ENCODE data around the gene KCTD15. TPM values are rescaled to one million over a fixed set of nuclear protein-coding genes. Genes with fewer than 3 reads are reported as not detected.

The KCTD15 gene
- total and polyA plus RNA-seq, 10 donors, result 7.6 to 31.8 (median 19.2) TPM

DNA sequence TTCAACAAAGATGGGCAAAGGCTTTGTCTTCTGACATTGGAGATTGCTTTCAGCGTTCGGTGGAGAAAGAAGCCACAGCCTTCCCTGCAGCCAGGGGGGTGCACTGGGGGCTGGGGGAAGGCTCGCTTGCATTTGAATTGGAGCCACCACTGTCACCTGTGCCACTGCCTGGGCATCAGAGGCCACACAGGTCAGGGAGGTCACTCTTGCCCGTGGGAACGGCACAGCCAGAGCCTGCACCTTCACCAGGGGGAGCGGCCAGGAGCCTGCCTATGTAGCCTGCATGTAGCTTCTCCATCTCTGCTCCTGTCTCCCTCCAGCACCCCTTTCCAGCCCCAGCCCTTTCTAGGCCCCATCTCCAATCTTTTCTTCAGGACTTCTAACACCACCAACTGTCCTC, 43.7 kb upstream of the KCTD15 start:
- Histone ChIP-seq H3K27me3 (replicated peaks in 1 of 7) (peaks cover 0 to 32% (median 0%) of the 10 kb centered on the region in 7 donors), H3K27ac (no peak overlapping the region), H3K4me1 (no peaks in the 10 kb centered on the region), H3K4me3 (no peak overlapping the region), H3K9me3 (no peaks in the 10 kb centered on the region), H3K36me3 (no peaks in the 10 kb centered on the region)
- intact Hi-C loops (cut with DNase I; ENCODE audit: low total_unique reads), result no loop called here
- no peak for TF ChIP-seq POLR2A (IDR thresholded peaks at IDR 0.05)
- TF ChIP-seq, protein P1, sequence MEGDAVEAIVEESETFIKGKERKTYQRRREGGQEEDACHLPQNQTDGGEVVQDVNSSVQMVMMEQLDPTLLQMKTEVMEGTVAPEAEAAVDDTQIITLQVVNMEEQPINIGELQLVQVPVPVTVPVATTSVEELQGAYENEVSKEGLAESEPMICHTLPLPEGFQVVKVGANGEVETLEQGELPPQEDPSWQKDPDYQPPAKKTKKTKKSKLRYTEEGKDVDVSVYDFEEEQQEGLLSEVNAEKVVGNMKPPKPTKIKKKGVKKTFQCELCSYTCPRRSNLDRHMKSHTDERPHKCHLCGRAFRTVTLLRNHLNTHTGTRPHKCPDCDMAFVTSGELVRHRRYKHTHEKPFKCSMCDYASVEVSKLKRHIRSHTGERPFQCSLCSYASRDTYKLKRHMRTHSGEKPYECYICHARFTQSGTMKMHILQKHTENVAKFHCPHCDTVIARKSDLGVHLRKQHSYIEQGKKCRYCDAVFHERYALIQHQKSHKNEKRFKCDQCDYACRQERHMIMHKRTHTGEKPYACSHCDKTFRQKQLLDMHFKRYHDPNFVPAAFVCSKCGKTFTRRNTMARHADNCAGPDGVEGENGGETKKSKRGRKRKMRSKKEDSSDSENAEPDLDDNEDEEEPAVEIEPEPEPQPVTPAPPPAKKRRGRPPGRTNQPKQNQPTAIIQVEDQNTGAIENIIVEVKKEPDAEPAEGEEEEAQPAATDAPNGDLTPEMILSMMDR (IDR thresholded peaks at IDR 0.05 in 8 of 11, conservative IDR thresholded peaks at IDR 0.05 in 3 of 11), result no peak
- TF ChIP-seq POLR2AphosphoS5 (IDR thresholded peaks at IDR 0.05), result no peak
- no peak for DNase-seq
- 85 to 88% (median 85%) methylated on average over 6 of the region's 6 CpGs for WGBS, 5 donors

DNA sequence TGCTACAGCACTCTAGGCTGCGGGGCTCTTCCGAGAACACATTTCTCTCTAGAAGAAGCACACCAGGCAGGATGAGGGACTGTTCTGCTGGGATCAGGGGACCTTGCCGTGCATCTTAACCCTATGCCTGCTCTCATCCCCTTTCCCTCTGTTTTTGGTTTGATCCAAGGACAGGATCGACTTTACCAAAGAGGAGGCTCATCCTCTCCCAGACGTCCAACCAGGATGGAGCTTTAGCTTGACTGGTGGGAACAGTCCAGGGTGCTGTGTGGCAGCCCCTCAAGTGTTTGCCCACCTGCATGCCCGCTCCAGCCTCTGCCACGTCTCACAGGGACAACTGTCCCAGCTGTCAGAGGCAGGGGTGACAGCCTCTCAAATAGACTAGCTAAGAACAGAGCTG, 42.3 kb upstream of the KCTD15 start:
- intact Hi-C loops (cut with DNase I; ENCODE audit: low total_unique reads), result no loop called here
- H3K36me3 ChIP-seq, result no peaks in the 10 kb centered on the region
- H3K4me1 ChIP-seq, result peaks cover 0 to 10% (median 2%) of the 10 kb centered on the region in 6 donors
- no peak overlapping the region for H3K27ac ChIP-seq
- no peak for DNase-seq
- H3K4me3 ChIP-seq, result no peak overlapping the region
- TF ChIP-seq POLR2A (IDR thresholded peaks at IDR 0.05), result no peak
- TF ChIP-seq, protein P1 (IDR thresholded peaks at IDR 0.05 in 8 of 11, conservative IDR thresholded peaks at IDR 0.05 in 3 of 11), result no peak
- TF ChIP-seq POLR2AphosphoS5 (IDR thresholded peaks at IDR 0.05), result no peak
- peaks cover 0 to 26% (median 0%) of the 10 kb centered on the region in 7 donors for H3K27me3 ChIP-seq (replicated peaks in 1 of 7)
- H3K9me3 ChIP-seq, result no peaks in the 10 kb centered on the region
- WGBS, 5 donors, result 66 to 83% (median 74%) methylated on average over 7 of the region's 7 CpGs

DNA sequence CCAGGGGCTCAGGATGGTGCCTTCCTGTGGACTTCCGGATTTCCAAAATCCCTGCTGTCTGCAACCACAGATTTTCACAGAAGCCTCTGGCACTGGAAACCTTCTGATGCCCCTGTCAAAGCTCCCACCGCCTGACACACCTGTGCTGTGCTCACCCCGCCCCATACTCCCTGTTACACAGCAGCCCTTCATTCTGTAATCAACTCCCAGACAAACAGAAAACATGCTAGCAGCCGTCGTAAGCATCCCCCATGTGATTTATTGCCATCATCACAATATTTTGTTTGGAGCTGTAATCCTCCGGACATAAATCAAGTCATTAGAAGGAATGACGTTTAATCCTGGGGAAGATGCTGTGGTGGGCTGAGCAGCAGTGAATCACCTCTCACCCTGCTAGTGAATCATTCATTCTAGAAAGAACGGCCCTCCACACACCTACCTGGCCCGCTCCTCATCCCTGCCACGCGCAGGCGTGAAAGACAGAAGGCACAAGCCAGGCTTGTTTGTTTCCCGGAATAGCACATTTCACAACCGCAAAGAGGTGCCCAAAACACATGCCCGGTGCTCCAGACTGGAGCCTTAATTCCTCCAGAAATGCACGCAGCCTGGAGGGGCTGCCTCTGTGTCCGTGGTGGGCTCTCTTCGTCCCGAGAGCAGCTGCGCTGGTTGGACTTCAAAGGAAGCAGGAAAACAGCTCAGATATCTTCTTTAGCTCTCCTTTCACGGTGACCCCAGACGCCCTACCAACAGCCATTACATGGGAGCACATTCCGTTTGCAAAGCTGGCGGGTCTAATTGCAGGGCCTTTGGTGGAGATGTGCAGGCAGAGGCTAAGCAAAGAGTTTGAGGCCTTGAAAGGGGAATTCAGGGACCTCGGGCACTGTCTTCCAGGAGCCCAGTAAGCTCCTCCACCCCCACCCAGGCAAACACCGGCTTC, 41.3 kb upstream of the KCTD15 start:
- no peaks in the 10 kb centered on the region for H3K9me3 ChIP-seq
- TF ChIP-seq POLR2A (IDR thresholded peaks at IDR 0.05) (no peak), POLR2AphosphoS5 (IDR thresholded peaks at IDR 0.05) (no peak)
- TF ChIP-seq, protein P1 (IDR thresholded peaks at IDR 0.05 in 8 of 11, conservative IDR thresholded peaks at IDR 0.05 in 3 of 11), result no peak
- no peak overlapping the region for H3K27ac ChIP-seq
- no peaks in the 10 kb centered on the region for H3K36me3 ChIP-seq
- H3K27me3 ChIP-seq (replicated peaks in 1 of 7), result peaks cover 0 to 26% (median 0%) of the 10 kb centered on the region in 7 donors
- H3K4me1 ChIP-seq, result peaks cover 0 to 10% (median 2%) of the 10 kb centered on the region in 6 donors
- WGBS, 5 donors, result 69 to 74% (median 74%) methylated on average over 24 to 26 of the region's 26 CpGs
- intact Hi-C loops (cut with DNase I; ENCODE audit: low total_unique reads), result no loop called here
- no peak overlapping the region for H3K4me3 ChIP-seq
- DNase-seq, result no peak

DNA sequence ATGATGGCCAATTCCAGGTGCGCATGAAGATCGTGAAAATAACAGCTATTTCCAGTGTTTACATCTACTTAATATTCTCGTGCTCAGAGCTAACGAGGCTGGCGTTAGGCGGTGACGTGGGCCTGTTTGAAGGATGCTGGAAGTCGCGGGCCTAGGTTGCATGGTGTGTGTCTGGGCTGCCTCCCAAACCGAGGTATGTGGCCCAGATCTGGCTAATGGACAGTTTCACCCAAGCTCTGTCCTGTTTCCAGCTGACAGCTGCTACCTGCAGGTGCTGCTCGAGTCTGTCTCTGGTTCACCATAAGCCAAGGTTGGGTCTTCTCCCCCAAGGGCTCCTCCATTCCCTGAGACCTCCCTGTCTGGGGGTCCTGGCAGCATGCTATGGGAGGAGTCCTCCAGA, 40.5 kb upstream of the KCTD15 start:
- H3K27me3 ChIP-seq (replicated peaks in 1 of 7), result peaks cover 0 to 26% (median 0%) of the 10 kb centered on the region in 7 donors
- DNase-seq, result no peak
- intact Hi-C loops (cut with DNase I; ENCODE audit: low total_unique reads), result no loop called here
- H3K4me1 ChIP-seq, result peaks cover 0 to 10% (median 2%) of the 10 kb centered on the region in 6 donors
- WGBS, 5 donors, result 81 to 91% (median 88%) methylated on average over 11 of the region's 11 CpGs
- no peak overlapping the region for H3K4me3 ChIP-seq
- H3K9me3 ChIP-seq, result no peaks in the 10 kb centered on the region
- no peaks in the 10 kb centered on the region for H3K36me3 ChIP-seq
- H3K27ac ChIP-seq, result no peak overlapping the region
- TF ChIP-seq, protein P1 (IDR thresholded peaks at IDR 0.05 in 8 of 11, conservative IDR thresholded peaks at IDR 0.05 in 3 of 11), result no peak
- TF ChIP-seq POLR2A (IDR thresholded peaks at IDR 0.05) (no peak), POLR2AphosphoS5 (IDR thresholded peaks at IDR 0.05) (no peak)
